GM23248 (cell line): ENCODE data around the gene CENPA. TPM values are rescaled to one million over a fixed set of nuclear protein-coding genes. Genes with fewer than 3 reads are reported as not detected.
A peak's percentile ranks its signal among the peaks of the same experiment; 100 is the strongest.
"Not testable (repeated sequence)": the region's sequence is repeated elsewhere in the genome, so short reads cannot be mapped to it uniquely, and the experiment has no call there.

Experiments
- DNase-seq: peaks from one replicate; pipeline ENCODE4 v3.0.0-alpha.2; 2015
- H2AFZ ChIP-seq: fragments of 200-600 bp; sonication (generic); 2 replicates; pipeline ENCODE4 v1.6.1; 2016; ENCODE audit warnings: antibody characterized with exemption
- H3F3A ChIP-seq: fragments of 200-600 bp; sonication (generic); 2 replicates; pipeline ENCODE4 v1.6.1; 2016; ENCODE audit warnings: mild to moderate bottlenecking, antibody characterized with exemption, mixed run types; ENCODE audit not compliant: insufficient read depth
- H3K27ac ChIP-seq: fragments of 200-600 bp; sonication (generic); 2 replicates; pipeline ENCODE4 v1.5.1; 2016; ENCODE audit warnings: mild to moderate bottlenecking
- H3K27me3 ChIP-seq: fragments of 200-600 bp; sonication (generic); replicated peaks from 2 replicates; pipeline ENCODE4 v1.6.1; 2016; ENCODE audit warnings: mild to moderate bottlenecking; ENCODE audit not compliant: insufficient read depth
- H3K36me3 ChIP-seq: fragments of 200-600 bp; sonication (generic); 2 replicates; pipeline ENCODE4 v1.6.1; 2016; ENCODE audit warnings: low read depth, mild to moderate bottlenecking
- H3K4me1 ChIP-seq: fragments of 200-600 bp; sonication (generic); 2 replicates; pipeline ENCODE4 v1.6.1; 2016; ENCODE audit warnings: mild to moderate bottlenecking; ENCODE audit not compliant: insufficient read depth
- H3K4me2 ChIP-seq: fragments of 200-600 bp; sonication (generic); one replicate; pipeline ENCODE4 v1.6.1; 2016; ENCODE audit warnings: mild to moderate bottlenecking; ENCODE audit not compliant: unreplicated experiment
- H3K4me3 ChIP-seq: fragments of 200-600 bp; sonication (generic); 2 replicates; pipeline ENCODE4 v1.5.1; 2016; ENCODE audit warnings: mild to moderate bottlenecking
- H3K79me2 ChIP-seq: fragments of 200-600 bp; sonication (generic); 2 replicates; pipeline ENCODE4 v1.6.1; 2016; ENCODE audit warnings: mild to moderate bottlenecking; ENCODE audit not compliant: insufficient read depth
- H3K9ac ChIP-seq: fragments of 200-600 bp; sonication (generic); 2 replicates; pipeline ENCODE4 v1.6.1; 2016; ENCODE audit warnings: mild to moderate bottlenecking
- H3K9me2 ChIP-seq: fragments of 200-600 bp; sonication (generic); 2 replicates; pipeline ENCODE4 v1.6.1; 2016; ENCODE audit warnings: mixed run types, mild to moderate bottlenecking, moderate library complexity; ENCODE audit not compliant: insufficient read depth
- H3K9me3 ChIP-seq: fragments of 200-600 bp; sonication (generic); one replicate; pipeline ENCODE4 v1.6.1; 2017; ENCODE audit warnings: low read depth
- H4K20me1 ChIP-seq: fragments of 200-600 bp; sonication (generic); 2 replicates; pipeline ENCODE4 v1.6.0; 2016; ENCODE audit not compliant: insufficient read depth
- EZH2 ChIP-seq: fragments of 200-600 bp; sonication (generic); IDR thresholded peaks from 2 replicates; pipeline ENCODE4 v1.6.1; 2018; ENCODE audit warnings: antibody characterized with exemption, mild to moderate bottlenecking; ENCODE audit not compliant: insufficient read depth, poor library complexity, severe bottlenecking
- EZH2phosphoT487 ChIP-seq: fragments of 200-600 bp; sonication (generic); IDR thresholded peaks from 2 replicates; pipeline ENCODE4 v1.6.1; 2018; ENCODE audit warnings: antibody characterized with exemption, moderate library complexity, mild to moderate bottlenecking, low read depth; ENCODE audit not compliant: insufficient read depth
- WGBS, 2 experiments: methylation state at CpG; one replicate each; pipeline ENCODE4 v1.1.6; 2015 to 2017; ENCODE audit warnings: low lambda C conversion rate in 2 of 2, low coverage in 1 of 2; ENCODE audit errors: missing lambda C conversion rate in 2 of 2; 5-methylcytosine and 5-hydroxymethylcytosine counted together
- in situ Hi-C: fragments of 300-500 bp; cut with MboI; formaldehyde crosslinking; loops from 2 replicates; pipeline ENCODE4 v1.15.0; 2020
- polyA plus RNA-seq: library from polyadenylated mRNA; unstranded; fragments of >200 nt; fragmentation: Nextera tagmentation; extraction: Ambion mirVana; gene quantifications from 2 replicates; pipeline ENCODE4 v1.2.1, GENCODE V29; 2016
- total RNA-seq: library from RNA; depleted of rRNA; stranded (reverse); fragments of >200 nt; shearing (Covaris generic); gene quantifications from 2 replicates; pipeline ENCODE4 v1.2.3, GENCODE V29; 2014

CENPA gene
- total and polyA plus RNA-seq, 2 experiments from 2014 or later, result 8.1 to 12.1 TPM

- no peaks in the 10 kb centered on the region for H3K9me3 ChIP-seq
- 3 to 5% methylated on average over 34 to 41 of the region's 55 CpGs for WGBS, 2 experiments
- no peaks in the 10 kb centered on the region for H3K9me2 ChIP-seq
- no peaks in the 10 kb centered on the region for H4K20me1 ChIP-seq
- peak overlapping the region; percentile 79 for H3K9ac ChIP-seq
- H3K4me3 ChIP-seq, result peak overlapping the region; percentile 83
- 0 out of 2 replicates have a peak, but pooled peaks cover 3% of the 10 kb centered on the region for H3K4me1 ChIP-seq
- H3K79me2 ChIP-seq, result peaks cover 50% of the 10 kb centered on the region
- in situ Hi-C loops, result no loop called here
- H3K36me3 ChIP-seq, result peaks cover 3% of the 10 kb centered on the region; the same call in 1 of the 2 replicates
- no peak for TF ChIP-seq EZH2
- H2AFZ ChIP-seq, result peak overlapping the region; percentile 82
- H3K27me3 ChIP-seq, result no peaks in the 10 kb centered on the region
- peak overlapping the region; percentile 76 for H3K4me2 ChIP-seq
- H3F3A ChIP-seq, result 0 out of 2 replicates have a peak, but pooled peaks cover 7% of the 10 kb centered on the region
- peak; percentile 53 for DNase-seq
- H3K27ac ChIP-seq, result no peak overlapping the region; the same call in 1 of the 2 replicates
Measured at GRCh38 chr2:26786207-26787028, 562 bp downstream of the CENPA start.

DNA sequence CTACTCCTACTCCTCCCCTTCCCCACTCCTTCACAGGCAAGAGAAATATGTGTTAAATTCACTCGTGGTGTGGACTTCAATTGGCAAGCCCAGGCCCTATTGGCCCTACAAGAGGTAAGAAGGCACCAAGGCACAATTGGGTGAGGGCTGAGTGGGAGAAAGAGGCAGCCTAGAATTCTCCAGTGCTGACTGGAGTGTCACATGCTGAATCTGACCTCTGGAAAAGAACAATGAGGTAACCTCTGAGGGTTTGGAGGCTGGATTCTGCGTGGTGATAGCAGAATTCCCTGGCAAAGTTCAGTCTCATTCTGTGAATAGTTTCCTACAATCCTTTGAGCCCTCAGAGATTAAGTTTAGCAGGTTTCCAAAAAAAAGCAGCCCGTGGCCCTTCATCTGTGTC lies 6.9 kb downstream of the CENPA start:
- in situ Hi-C loops, result no loop called here
- Histone ChIP-seq H3K4me1 (no peaks in the 10 kb centered on the region), H4K20me1 (no peaks in the 10 kb centered on the region), H3K9ac (no peak overlapping the region), H3K79me2 (peaks cover 44% of the 10 kb centered on the region), H3K9me3 (no peaks in the 10 kb centered on the region), H3K27ac (no peak overlapping the region), H3K27me3 (no peaks in the 10 kb centered on the region), H3K4me3 (no peak overlapping the region), H3K9me2 (no peaks in the 10 kb centered on the region), H3K4me2 (no peak overlapping the region), H2AFZ (no peak overlapping the region), H3K36me3 (peaks cover 3% of the 10 kb centered on the region; the same call in 1 of the 2 replicates), H3F3A (no peaks in the 10 kb centered on the region)
- no peak for DNase-seq
- no peak for TF ChIP-seq EZH2phosphoT487
- WGBS, 2 experiments, result 89 to 98% methylated on average over 3 of the region's 3 CpGs

GRCh38 chr2:26793518-26793917 lies 7.7 kb downstream of the CENPA start:
- peaks cover 36% of the 10 kb centered on the region for H3K79me2 ChIP-seq
- no peaks in the 10 kb centered on the region for H3K27me3 ChIP-seq
- in situ Hi-C loops, result no loop called here
- 93 to 97% methylated on average over 3 of the region's 3 CpGs for WGBS, 2 experiments
- H3K4me1 ChIP-seq, result no peaks in the 10 kb centered on the region
- H3K9me2 ChIP-seq, result no peaks in the 10 kb centered on the region
- H3K4me3 ChIP-seq, result no peak overlapping the region
- H3K4me2 ChIP-seq, result no peak overlapping the region
- no peak overlapping the region for H3K27ac ChIP-seq
- no peak overlapping the region for H2AFZ ChIP-seq
- no peaks in the 10 kb centered on the region for H3F3A ChIP-seq
- no peak for TF ChIP-seq EZH2
- TF ChIP-seq EZH2phosphoT487, result no peak
- H3K9ac ChIP-seq, result no peak overlapping the region
- H4K20me1 ChIP-seq, result no peaks in the 10 kb centered on the region
- no peak for DNase-seq
- H3K9me3 ChIP-seq, result no peaks in the 10 kb centered on the region
- peaks cover 3% of the 10 kb centered on the region; the same call in 1 of the 2 replicates for H3K36me3 ChIP-seq

DNA sequence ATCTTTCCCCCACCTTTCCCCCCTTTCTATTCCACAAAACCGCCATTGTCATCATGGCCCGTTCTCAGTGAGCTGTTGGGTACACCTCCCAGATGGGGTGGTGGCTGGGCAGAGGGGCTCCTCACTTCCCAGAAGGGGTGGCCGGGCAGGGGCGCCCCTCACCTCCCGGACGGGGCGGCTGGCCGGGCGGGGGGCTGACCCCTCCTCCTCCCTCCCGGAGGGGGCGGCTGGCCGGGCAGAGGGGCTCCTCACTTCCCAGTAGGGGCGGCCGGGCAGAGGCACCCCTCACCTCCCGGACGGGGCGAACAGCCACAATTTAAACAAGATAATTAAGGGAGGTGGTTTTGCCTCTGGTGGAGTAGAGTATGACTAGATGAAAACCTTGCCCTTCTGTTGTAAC lies 9.3 kb downstream of the CENPA start:
- in situ Hi-C loops, H3K36me3 ChIP-seq, H2AFZ ChIP-seq: not testable (repeated sequence)

More for the DNA sequence above, 9.3 kb downstream of the CENPA start:
- DNase-seq, H3K9ac ChIP-seq, H3K4me1 ChIP-seq, H4K20me1 ChIP-seq, H3K27me3 ChIP-seq, H3K4me2 ChIP-seq, H3K27ac ChIP-seq, H3K9me2 ChIP-seq, H3K4me3 ChIP-seq, H3K9me3 ChIP-seq, H3F3A ChIP-seq: not testable (repeated sequence)
- WGBS, 2 experiments, result 95 to 99% methylated on average over 6 to 17 of the region's 17 CpGs
- H3K79me2 ChIP-seq, result peaks cover 20% of the 10 kb centered on the region
